IPS-18a (cell line): ENCODE measurements around the gene SNX32.

ENCODE experiments used
- H3K27ac ChIP-seq: one replicate; pipeline ENCODE4 v1.5.1; 2013; ENCODE audit warnings: low read length
- H3K27me3 ChIP-seq: one replicate; pipeline ENCODE4 v1.6.1; 2013; ENCODE audit warnings: mild to moderate bottlenecking, low read length; ENCODE audit not compliant: control insufficient read depth, insufficient read depth
- H3K36me3 ChIP-seq: one replicate; pipeline ENCODE4 v1.6.1; 2013; ENCODE audit warnings: low read depth, low read length; ENCODE audit not compliant: control insufficient read depth
- H3K4me1 ChIP-seq: one replicate; pipeline ENCODE4 v1.6.1; 2013; ENCODE audit warnings: low read depth, low read length; ENCODE audit not compliant: control insufficient read depth
- H3K4me3 ChIP-seq: one replicate; pipeline ENCODE4 v1.5.1; 2013; ENCODE audit warnings: low read length
- H3K9ac ChIP-seq: one replicate; pipeline ENCODE4 v1.6.1; 2013; ENCODE audit warnings: mild to moderate bottlenecking, low read length, moderate library complexity
- H3K9me3 ChIP-seq: one replicate; pipeline ENCODE4 v1.6.1; 2013; ENCODE audit warnings: low read depth, low read length; ENCODE audit not compliant: control insufficient read depth

Gene SNX32

GRCh38 chr11:65802841-65803240 is 30.9 kb upstream of the SNX32 start:
- H3K4me1 ChIP-seq: peaks cover 5% of the 10 kb centered on the region
- H3K27me3 ChIP-seq: no peaks in the 10 kb centered on the region
- no peak overlapping the region for H3K9ac ChIP-seq
- no peak overlapping the region for H3K4me3 ChIP-seq
- no peaks in the 10 kb centered on the region for H3K9me3 ChIP-seq
- no peaks in the 10 kb centered on the region for H3K36me3 ChIP-seq
- no peak overlapping the region for H3K27ac ChIP-seq

- no peaks in the 10 kb centered on the region for H3K36me3 ChIP-seq
- no peak overlapping the region for H3K4me3 ChIP-seq
- peaks cover 1% of the 10 kb centered on the region for H3K4me1 ChIP-seq
- no peak overlapping the region for H3K9ac ChIP-seq
- H3K9me3 ChIP-seq: no peaks in the 10 kb centered on the region
- H3K27ac ChIP-seq: no peak overlapping the region
- H3K27me3 ChIP-seq: no peaks in the 10 kb centered on the region
Measured at GRCh38 chr11:65803797-65804492, 29.8 kb upstream of the SNX32 start.

GRCh38 chr11:65806979-65807378 is 26.8 kb upstream of the SNX32 start:
- H3K4me3 ChIP-seq: no peak overlapping the region
- H3K4me1 ChIP-seq: no peaks in the 10 kb centered on the region
- no peak overlapping the region for H3K9ac ChIP-seq
- no peaks in the 10 kb centered on the region for H3K27me3 ChIP-seq
- no peaks in the 10 kb centered on the region for H3K9me3 ChIP-seq
- no peaks in the 10 kb centered on the region for H3K36me3 ChIP-seq
- H3K27ac ChIP-seq: no peak overlapping the region

GRCh38 chr11:65808744-65809341 is 24.9 kb upstream of the SNX32 start:
- no peak overlapping the region for H3K27ac ChIP-seq
- H3K36me3 ChIP-seq: no peaks in the 10 kb centered on the region
- H3K9ac ChIP-seq: no peak overlapping the region
- no peaks in the 10 kb centered on the region for H3K4me1 ChIP-seq
- H3K4me3 ChIP-seq: no peak overlapping the region
- no peaks in the 10 kb centered on the region for H3K27me3 ChIP-seq
- no peaks in the 10 kb centered on the region for H3K9me3 ChIP-seq

GRCh38 chr11:65809496-65809895 is 24.3 kb upstream of the SNX32 start:
- no peaks in the 10 kb centered on the region for H3K9me3 ChIP-seq
- H3K36me3 ChIP-seq: no peaks in the 10 kb centered on the region
- no peak overlapping the region for H3K9ac ChIP-seq

DNA sequence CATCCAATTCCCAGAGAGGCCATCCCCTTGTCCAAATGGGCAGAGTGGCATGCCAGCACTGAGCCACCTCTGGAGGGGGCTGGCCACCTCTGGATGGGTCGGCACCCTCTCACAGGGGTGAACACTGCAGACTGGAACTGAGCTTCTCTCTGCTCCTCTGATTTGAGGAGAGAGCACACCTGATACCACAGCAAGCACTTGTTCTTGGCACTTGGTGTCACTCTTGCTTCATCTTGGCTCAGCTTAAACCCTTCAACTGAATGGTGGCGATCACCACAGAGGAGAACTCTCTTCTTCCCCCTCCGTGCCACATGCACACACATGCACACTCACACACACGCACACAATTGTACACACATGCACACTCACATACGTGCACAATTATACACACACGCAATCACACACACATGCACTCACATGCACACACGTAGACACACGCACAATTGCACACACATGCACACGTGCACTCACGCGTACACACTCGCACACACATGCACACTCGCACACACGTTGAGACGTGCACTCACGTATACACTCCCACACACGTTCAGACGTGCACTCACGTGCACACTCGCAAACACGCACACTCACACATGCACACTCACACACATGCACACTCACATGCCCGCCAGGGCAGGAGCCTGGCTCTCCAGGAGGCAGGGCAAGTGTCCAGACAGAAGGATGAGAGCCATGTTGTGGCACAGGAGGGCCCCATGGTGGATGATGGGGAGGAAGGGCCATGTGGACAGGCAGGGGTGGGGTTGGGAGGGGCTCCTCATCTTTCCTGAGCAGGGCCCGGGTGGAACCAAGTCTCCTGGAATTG is 23.5 kb upstream of the SNX32 start:
- Histone ChIP-seq H3K27ac (no peak overlapping the region), H3K4me3 (no peak overlapping the region), H3K27me3 (no peaks in the 10 kb centered on the region), H3K9me3 (no peaks in the 10 kb centered on the region), H3K4me1 (no peaks in the 10 kb centered on the region), H3K9ac (no peak overlapping the region), H3K36me3 (no peaks in the 10 kb centered on the region)

More at GRCh38 chr11:65809496-65809895, 24.3 kb upstream of the SNX32 start:
- Histone ChIP-seq H3K4me3 (no peak overlapping the region), H3K27me3 (no peaks in the 10 kb centered on the region), H3K4me1 (no peaks in the 10 kb centered on the region), H3K27ac (no peak overlapping the region)

DNA sequence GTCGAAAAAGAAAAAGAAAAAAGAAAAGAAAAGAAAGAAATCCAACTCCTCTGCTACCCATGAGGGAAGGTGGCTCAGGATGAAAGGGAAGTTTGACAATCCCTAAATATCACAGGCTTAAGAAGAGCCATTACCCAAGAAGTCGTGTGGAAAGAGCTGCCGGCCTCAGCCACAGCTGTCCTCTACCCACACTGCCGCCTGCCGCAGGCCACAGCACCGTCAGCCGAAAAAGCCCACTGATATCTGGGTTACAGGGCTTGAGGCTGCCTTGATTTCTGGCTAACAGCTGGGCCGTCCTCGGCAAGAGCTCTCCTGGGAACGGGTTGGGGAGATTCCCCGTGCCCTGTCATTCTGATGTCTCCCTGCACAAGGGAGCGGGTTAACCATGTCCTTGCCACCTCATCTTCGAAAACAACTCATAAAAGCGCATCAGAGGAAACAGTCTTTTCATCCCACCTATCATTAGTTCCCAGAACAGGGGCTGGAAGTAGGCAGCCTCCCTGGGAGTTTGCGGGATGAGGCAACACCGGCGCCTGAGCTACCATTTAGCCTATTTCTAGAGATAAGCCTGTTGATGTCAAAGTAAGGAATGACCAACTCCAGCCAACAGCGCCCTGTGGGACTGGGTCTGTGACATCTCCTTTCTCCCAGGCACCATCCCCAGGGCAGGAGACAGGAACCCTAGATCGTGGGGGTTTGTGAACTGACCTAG is 21.8 kb upstream of the SNX32 start:
- H3K27me3 ChIP-seq: peaks cover 6% of the 10 kb centered on the region

DNA sequence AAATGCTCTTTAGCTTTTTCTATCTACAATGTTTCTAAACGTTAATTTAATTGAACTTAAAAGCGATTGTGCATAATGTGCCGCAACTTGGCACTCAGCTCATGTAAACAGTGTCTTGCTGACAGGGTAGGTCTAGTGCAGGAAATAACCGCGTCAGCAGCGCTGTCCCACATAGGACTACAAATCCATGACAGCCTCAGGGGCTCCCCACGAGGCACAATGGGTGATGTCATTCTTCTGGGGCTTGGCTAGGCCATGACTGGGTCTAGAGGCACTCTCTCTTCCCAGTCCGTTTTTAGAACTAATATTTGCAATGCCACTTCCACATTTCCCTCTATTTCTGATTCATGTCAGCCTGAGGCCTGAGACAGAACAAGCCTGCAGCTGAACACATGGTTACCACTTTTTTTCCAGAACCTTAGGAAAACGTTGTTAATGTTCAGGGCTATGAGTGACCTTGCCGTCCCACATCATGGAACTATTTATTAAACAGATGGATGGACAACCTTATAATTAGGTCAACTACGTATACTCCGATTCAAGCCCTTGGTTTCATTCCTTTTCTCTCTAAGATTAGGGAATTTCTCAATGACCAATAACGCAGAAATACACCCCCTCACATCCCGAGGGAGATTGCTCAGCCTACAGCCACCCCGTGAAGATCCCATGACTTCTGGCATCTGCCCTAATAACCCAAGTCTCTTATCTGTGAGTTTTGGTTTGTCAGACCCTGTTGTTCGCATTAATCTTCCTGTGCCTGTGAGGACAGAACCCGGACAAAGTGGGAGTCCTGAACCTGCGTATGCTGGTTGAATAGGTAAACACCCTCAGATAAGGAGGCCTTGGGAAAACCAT is 19.4 kb upstream of the SNX32 start:
- H3K4me3 ChIP-seq: no peak overlapping the region
- no peaks in the 10 kb centered on the region for H3K36me3 ChIP-seq
- H3K9me3 ChIP-seq: no peaks in the 10 kb centered on the region
- peaks cover 16% of the 10 kb centered on the region for H3K27me3 ChIP-seq
- no peak overlapping the region for H3K27ac ChIP-seq
- H3K9ac ChIP-seq: no peak overlapping the region
- H3K4me1 ChIP-seq: no peaks in the 10 kb centered on the region

More for the DNA sequence above, 21.8 kb upstream of the SNX32 start:
- H3K4me3 ChIP-seq: no peak overlapping the region
- no peaks in the 10 kb centered on the region for H3K36me3 ChIP-seq
- H3K9ac ChIP-seq: no peak overlapping the region
- no peaks in the 10 kb centered on the region for H3K9me3 ChIP-seq
- no peak overlapping the region for H3K27ac ChIP-seq
- no peaks in the 10 kb centered on the region for H3K4me1 ChIP-seq

DNA sequence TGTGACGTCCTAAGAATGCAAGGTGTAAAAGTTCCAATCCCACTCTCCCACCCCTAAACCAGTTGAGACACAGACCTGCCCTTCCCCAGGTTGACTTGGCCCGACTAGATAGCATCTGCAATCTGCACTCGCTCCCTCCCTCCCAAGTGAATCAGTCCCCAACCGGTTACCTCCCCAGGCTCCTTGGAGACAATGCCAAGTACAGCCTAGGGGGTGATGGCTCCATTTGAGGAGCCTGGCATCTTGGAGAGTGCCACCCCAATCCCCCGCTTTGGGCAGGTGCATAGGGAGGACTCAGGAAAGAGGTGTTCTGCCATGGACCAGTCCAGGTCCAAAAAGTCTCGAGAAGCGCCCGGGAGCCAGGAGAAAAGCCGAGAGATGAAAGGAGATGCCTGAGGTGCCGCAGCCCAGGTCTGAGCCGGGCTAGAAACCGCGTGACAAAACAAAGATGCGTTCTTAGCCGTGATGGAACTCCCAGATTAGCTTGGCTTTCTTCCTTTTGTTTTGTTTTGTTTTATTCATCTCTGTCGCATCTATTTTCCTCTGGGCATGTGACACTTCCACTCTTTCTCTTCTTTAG is 18.7 kb upstream of the SNX32 start:
- H3K27ac ChIP-seq: no peak overlapping the region
- no peaks in the 10 kb centered on the region for H3K9me3 ChIP-seq
- H3K27me3 ChIP-seq: peaks cover 16% of the 10 kb centered on the region
- no peak overlapping the region for H3K4me3 ChIP-seq
- no peaks in the 10 kb centered on the region for H3K36me3 ChIP-seq
- H3K9ac ChIP-seq: no peak overlapping the region
- H3K4me1 ChIP-seq: no peaks in the 10 kb centered on the region

GRCh38 chr11:65816696-65817095 is 17.1 kb upstream of the SNX32 start:
- Histone ChIP-seq H3K4me3 (no peak overlapping the region), H3K9me3 (no peaks in the 10 kb centered on the region), H3K36me3 (no peaks in the 10 kb centered on the region), H3K27ac (no peak overlapping the region), H3K4me1 (no peaks in the 10 kb centered on the region), H3K9ac (no peak overlapping the region), H3K27me3 (peaks cover 16% of the 10 kb centered on the region)
